GM19395 (cell line): Measurements from ENCODE around the gene KCNH4.
A peak's percentile ranks its signal among the peaks of the same experiment; 100 is the strongest.

Experiments used
- ATAC-seq: cut with Tn5 transposase; IDR thresholded peaks from one replicate; pipeline ENCODE4 v1.9.1; 2021; ENCODE audit warnings: mild to moderate bottlenecking, moderate library complexity; ENCODE audit not compliant: unreplicated experiment

Gene KCNH4

DNA sequence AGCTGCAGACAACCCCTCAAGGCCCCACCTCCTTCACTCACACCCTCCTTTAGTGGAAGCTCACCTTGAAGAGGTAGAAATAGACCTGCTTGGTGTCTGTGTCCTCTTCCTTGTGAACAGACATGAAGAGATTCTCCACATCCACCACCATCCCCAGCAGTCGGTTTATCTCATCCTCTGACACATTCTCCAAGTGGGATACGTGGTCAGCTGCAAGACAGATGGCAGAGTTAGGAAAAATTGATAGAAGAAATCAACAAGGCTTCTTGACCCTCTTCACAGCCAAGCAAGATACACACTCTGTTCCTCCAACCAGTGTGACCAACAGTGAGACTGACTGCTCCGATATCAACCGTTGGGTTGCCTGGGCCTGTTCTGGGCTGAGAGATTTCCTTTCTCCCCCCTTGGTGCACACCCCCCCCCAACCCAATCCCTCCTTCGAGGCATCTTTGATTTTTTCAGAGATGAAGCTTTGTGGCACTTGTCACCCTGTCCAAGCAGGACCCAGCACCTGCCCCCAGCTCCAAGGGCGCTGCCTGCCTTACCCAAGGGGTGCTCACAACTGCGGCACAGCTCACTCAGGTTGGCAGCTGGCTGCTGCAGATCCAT, 60.7 kb downstream of the KCNH4 start:
- ATAC-seq: no peak

DNA sequence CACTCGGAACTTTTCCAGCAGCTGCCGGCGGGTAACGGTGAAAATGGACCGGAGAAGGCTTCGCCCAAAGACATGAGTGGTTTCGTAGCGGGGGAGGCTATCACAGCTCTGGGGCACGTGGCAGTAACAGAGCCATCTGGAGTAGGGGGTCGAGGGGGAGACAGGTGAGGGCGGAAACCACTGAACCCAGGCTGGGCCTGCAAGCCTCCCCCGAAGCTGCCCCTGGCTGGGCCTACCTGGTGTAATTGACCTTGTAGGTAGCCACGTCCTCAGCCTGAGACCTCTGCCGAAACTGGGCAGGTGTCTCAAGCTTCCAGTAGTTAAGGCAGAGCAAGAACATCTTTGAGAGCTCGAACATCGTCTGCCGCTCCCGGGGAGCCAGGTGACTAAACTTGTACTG, 61.6 kb downstream of the KCNH4 start:
- no peak for ATAC-seq

DNA sequence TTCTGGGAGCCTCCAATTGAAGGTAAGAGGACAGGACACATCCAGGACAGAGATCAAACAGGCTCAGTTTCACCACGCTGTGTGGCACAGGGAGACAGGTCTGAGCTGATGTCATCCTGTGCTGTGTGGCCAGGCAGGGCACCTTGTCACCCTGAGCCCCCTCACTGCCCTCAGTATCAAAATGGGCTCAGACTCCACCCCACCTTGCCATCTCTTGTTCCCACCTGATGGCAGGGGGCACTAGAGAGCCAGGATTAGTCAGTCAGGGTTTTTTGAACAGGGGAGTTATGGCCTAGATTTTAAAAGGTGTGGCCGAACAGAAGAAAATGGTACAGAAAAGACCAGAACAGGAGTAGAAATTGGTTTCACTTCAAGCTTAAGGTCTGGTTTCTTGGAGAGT, 62.4 kb downstream of the KCNH4 start:
- no peak for ATAC-seq

DNA sequence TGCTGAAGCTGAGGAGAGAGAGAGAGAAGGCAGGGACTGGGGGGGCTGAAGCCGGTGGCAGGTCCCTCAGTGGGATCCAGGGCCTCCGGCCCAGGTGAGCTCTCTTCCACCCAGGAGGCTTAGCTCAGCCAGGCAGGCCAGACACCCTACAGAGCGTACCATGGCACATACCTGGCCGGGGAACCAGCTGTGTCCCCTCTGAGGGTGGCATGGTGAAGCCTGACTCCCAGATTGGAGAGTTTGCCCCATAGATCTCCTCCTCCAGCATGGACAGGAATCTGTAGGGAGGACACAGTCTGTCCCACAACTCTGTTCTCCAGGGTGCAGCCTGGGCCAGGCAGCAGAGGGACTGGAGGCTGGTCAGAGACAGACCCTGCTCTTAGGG, 62.8 kb downstream of the KCNH4 start:
- no peak for ATAC-seq

DNA sequence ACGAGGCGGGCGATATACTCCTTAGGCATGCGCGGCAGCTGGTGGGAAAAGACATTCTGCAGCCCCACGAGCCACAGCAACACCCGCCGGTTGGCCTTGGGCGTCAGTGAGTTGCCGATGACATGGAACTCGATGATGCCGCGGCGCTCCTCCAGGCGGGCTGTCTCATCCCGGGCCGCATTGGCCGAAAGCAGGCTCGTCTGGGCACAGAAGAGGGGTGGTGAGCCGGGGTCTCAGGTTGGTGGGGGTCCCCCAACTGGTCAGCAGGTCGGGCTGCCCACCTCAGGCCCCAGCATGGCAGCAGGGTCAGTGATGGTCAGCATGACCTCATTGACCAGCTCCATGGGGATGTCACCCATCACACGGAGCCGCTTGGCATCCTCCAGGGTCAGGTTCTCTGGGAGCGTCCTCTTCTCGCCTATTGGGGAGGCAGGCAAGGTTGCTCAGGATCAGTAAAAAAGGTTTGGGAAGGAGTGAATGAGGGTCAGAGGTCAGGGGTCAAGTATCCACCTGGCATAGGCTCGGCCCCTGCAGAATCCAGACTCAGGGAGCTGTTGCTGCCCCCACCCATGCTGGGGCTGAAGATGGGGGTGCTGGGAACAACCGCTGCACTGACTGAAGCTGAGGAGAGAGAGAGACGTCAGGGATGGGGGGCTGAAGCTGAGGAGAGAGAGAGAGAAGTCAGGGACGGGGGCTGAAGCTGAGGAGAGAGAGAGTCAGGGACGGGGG, 63.4 kb downstream of the KCNH4 start:
- no peak for ATAC-seq

- ATAC-seq: no peak
Measured at GRCh38 chr17:42116705-42117396, 64.1 kb downstream of the KCNH4 start.

DNA sequence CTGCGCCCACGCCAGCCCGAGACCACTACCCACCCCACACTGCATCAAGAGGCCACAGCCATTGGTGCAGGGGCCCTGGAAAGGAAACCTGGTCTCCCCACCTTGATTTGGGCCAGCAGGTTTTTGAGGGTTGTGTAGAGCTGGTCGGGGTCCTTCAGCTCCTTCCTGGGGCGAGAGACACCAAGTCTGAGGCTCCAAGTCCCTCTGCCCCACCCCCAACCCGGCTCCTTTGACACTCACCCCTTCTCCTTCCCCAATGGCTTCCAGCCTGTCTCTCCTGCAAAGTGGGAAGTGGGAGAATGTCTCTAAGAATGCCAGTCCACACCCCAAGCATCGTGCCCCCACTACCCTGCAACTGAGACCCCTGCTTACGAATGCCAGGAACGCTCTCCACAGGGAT, 66.8 kb downstream of the KCNH4 start:
- ATAC-seq: no peak

DNA sequence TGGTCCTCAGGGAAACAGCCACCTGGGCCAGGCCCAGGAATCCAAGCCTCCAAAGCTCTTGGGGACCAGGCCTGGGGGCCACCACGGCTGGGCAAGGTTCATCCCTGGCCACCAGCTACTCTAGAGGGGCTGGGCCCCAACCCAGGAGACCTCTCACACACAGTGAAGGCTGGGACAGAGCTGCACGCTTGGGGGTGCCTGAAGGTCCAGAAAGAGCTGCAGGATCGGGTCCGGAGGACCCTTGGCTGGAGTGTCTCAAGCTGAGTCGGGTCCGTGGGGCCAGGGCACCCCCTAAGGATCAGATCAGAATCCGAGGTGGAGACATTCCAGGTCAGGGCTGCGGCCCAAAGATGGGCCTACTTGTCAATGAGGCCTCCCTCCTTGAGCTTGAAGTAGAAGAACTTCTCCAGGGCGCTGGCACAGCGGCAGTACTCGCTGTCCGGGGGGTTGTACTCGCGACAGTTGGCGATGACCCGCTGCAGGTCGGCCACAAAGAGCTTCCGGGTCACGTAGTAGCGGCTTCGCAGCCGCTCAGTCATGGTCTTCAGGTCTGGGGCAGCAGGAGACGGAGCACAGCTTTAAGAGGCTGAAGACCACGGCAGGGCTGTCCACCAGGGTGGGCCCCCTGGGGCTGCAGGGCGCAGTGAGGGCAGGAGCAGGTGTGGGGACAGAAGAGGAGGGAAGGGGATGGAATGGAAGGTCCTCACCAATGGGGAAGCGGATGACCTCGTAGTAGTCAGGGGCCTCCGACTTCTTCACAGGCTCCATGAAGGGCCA, 67.5 kb downstream of the KCNH4 start:
- ATAC-seq: no peak

DNA sequence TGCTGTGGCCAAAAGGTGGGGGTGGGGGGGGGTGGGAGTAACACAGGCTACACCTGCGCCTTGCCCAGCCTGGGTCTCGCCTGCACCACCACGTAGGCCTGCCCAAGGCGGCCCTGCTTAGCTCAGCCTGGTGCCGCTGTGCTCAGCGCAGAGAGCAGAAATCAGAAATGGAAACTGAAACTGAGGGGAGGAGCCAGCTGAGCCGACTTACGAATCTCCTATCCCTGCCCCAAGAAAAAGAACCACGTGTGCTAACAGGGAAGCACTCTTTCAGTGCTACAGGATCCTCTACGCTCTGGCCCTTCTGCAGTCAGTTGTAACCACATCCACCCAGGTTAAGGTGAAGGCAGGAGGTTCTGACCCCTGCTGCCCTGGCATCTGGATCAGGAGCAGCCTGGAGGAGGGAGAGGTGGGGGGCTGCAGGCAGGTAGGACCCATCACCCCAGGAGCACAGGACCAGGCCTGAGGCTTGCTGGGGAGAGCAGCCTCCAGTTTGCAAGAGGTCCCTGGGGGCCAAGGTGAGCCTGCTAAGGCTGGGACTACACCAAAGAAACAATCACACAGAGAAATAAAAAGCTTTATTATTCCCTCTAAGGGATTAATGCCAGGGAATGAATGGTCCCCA, 68.3 kb downstream of the KCNH4 start, which contains the start of gene DHX58:
Gene DHX58 (minus strand): TSS at position 163 of the 625 bp plus-strand sequence. CDS start 822 bp downstream, outside the sequence.
- peak; percentile 69 for ATAC-seq

GRCh38 chr17:42111871-42112551, 68.9 kb downstream of the KCNH4 start:
- peak; percentile 3 for ATAC-seq

DNA sequence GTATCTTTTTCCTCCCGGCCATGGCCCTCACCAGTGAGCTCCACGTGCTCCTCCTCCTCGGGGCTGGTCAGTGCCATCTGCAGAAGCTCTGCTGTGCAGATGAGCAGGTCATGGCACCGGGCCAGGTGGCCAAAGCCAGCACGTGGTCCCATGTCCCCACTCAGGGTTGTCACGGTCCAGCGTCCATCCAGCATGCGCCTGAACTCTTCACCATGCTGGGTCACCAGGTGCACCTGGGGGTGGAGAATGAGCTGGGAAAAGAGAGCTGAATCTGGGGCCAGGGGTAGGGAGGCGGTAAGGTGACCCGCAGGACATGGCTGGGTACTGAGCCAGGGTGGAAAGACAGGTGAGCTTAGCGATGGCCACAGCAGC, 69.7 kb downstream of the KCNH4 start:
- ATAC-seq: no peak

DNA sequence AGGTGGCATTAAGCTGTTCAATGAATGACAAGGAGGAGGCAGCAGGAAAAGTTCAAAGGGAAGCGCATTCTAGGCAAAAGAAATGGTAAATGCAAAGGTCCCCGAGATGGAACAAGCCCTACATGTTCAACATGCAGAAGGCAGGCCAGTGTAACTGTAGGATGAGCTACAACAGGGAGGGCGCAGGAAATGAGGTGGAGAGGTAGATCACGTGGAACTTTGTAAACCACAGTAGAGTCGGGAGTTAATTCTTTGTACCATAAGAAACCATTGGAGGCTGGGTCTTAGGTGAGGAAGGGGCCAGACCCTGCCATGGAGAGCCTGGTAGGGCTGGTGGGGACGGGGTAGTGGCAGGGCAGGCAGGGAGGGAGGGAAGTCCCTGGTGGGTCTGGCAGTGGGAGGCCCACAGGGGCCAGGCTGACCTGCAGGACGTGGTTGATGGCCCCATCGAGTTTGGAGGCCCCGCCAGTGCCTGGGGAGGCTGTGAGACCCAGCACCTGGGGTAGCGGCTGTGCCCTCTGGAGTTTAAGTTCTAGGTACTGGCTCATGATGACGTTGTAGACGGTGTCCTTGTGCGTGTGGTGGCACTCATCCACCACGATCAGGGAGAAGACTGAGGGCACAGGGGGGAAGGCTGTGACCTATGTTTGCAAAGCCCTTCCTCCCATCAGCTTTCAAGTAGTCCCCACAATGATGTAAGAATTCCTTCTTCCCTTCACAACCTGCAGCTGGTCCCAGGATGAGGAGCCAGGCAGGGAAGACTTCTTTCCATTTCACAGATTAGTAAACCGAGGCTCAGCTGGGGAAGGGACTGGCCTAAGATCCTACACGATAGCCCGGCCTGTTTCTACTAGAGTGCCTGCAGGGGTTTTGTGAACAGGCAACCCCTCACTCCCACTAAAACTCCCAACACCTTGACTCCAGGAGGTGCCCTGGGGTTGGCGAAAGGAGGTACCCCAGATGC, 70.4 kb downstream of the KCNH4 start:
- no peak for ATAC-seq

DNA sequence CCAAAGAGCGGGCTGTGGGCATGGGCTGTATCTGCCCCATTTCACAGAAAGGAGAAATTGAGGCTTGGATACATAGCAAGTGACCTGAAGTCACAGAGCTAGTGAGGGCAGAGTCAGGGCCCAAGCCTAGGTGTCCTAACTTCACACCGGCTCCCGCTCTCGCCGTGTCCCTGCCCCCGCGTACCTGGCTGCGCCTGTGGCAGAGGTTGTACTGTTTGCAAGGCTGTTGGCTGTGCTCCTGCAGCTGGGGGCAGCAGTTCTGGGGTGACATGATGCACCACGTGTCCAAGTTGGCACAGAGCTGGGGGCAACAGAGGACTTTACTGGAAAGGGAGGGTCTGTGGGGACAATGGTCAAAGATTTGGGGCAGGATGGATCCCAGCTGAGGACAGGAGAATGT, 71.9 kb downstream of the KCNH4 start:
- no peak for ATAC-seq

- ATAC-seq: no peak
Measured at GRCh38 chr17:42107597-42108576, 73.1 kb downstream of the KCNH4 start.

- no peak for ATAC-seq
Measured at GRCh38 chr17:42107124-42107523, 73.8 kb downstream of the KCNH4 start.
